NCI-H748 (cell line): ENCODE results near the gene KRTAP10-8.
A peak's percentile ranks its signal among the peaks of the same experiment; 100 is the strongest.
"Not testable (repeated sequence)": the region's sequence is repeated elsewhere in the genome, so short reads cannot be mapped to it uniquely, and the experiment has no call there.

Source experiments
- DNase-seq: peaks from one replicate; lab custom pipeline; 2025; ENCODE audit not compliant: unreplicated experiment; lab: John Stamatoyannopoulos, UW

KRTAP10-8 gene

DNA sequence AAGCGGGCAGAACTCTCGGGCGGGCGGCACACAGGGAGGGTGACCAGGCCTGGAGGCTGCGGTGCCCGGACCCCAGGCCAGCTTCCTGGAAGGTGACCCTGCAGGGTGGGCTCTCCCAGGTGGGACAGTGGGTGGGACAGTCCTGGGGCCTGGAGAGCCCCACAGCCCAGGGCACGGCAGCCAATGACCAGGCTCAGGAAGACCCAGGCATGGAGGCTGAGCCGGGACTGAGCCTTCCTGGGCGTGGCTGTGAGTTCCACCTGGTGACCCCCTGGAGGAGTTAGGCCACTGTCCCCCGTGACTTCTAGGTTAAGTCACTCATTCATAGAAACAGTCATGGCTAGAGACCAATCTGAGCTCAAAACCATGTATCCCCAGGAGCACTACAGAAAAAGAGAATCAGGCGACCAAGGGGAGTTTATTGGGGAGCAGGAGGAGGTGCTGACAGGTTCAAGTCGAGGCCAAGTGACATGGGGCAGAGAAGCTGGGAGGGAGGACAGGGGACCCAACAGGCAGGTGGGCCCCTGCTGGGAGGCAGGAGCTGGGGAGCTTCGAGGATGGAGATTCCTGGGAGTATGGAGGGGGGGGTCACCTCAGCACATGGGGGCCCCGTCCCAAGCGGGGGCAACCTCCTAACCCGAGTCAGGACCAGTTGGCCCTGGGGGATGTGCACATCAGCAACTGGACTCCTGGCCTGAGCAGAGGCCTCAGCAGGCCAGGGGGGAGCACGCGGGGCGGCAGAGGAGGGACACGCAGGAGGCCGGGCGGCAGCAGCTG lies 32.6 kb upstream of the KRTAP10-8 start:
- no peak for DNase-seq

DNA sequence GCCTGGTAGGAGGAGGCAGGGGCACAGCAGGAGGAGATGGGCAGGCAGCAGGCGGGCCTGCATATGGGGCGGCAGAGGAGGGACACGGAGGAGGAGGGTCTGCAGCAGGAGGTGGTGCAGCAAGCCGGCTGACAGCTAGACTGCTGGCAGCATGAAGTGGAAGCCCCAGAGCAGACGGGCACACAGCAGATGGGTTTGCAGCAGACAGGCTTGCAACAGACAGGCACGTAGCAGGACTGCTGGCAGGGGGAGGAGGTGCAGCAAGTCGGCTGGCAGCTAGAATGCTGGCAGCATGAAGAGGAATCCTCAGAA lies 32.1 kb upstream of the KRTAP10-8 start:
- no peak for DNase-seq

DNA sequence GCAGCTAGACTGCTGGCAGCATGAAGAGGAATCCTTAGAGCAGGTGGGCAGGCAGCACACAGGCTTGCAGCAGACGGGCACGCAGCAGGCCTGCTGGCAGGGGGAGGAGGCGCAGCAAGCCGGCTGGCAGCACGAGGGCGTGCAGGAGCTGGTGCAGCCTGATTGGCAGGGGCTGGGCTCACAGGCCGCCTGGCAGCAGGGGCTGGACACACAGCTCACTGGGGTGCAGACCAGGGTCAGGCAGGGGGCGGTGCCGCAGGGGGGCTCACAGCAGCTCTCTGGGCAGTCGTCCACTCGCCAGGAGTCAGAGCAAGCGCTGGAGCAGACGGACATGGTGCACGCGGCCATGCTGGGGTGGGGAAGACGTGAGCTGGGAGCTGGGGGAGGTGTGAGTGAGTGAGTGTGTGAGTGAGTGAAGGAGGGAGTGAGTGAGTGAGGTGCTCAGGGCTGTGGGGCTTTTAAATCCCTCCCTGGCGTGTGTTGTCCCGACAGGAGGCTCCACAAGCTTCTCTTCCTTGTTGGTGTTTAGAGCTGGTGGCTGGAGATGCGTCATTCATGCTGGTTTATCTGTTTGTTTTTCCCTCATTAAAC lies 31.6 kb upstream of the KRTAP10-8 start, which contains the start of gene KRTAP10-5:
KRTAP10-5 (minus strand) TSS at position 374 of the 591 bp plus-strand sequence; CDS start at position 348, 26 bp downstream.
- not testable (repeated sequence) for DNase-seq

DNA sequence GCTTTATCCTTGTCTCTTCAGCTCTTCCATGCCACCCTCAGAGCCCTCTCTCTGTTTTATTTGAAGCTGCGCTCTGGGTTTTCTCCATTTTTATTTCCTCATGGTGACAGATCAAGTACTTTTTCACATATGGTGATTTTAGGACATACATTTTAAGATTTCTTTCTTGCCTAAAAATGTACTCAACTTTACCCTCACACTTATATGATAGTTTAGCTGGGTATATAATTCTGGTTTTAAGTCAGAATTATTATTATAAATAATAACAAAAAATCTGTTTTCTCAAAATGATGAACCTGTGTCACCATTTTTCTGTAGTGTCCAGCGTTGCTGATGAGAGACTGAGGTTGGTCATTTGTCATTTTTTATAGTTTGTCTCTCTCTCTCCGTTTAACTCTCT lies 30.7 kb upstream of the KRTAP10-8 start:
- no peak for DNase-seq

DNA sequence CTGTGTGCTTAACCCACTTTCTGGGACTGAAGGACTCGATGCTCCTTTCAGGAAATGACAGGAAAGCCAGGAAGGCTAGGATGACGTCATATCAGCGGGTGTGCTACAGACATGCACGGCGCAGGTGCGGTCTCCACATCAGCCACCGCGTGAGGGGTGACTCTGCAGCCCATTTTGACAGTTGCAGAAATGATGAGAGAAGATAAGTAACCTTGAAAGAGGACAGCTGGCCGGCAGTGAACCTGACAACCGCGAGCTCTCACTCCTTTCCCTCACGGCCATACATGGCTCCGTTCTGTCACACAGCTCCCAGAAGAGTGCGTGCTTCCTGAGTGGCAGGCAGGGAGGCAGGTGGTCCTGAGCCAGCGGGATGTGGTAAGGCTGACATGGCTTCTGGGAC lies 29.8 kb upstream of the KRTAP10-8 start:
- no peak for DNase-seq

DNA sequence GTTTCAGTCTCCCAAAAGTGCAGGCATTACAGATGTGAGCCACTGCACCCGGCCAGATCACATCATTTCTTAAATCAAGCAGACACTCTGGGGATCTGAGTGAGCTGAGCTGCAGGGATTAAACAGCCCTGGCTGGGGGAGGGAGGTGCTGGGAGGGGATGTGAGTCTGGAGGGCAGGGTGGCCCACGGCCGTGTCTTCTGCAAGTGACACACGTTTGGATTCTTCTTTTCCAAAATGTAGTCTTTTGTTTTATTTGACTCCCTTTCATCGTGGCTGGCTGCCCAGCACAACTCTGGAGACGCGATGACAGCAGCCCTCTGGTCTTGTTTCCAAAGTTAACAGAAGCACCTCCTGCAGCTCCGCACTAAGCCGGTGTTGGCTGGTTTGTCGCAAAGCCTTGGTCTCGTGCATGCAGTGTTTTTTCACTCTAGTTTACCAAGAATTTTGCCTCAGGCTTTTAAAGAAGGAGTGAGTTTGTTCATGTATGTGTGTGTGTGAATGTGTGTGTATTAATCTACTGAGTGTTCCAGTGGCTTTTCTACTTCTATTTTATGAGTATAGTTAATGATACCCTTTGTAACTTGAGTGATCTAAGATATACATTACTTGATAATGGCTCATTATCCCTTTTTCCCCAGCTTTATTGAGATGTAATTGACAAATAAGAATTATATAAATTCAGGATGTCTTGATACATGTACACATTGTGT lies 28.6 kb upstream of the KRTAP10-8 start:
- peak; percentile 61 for DNase-seq

DNA sequence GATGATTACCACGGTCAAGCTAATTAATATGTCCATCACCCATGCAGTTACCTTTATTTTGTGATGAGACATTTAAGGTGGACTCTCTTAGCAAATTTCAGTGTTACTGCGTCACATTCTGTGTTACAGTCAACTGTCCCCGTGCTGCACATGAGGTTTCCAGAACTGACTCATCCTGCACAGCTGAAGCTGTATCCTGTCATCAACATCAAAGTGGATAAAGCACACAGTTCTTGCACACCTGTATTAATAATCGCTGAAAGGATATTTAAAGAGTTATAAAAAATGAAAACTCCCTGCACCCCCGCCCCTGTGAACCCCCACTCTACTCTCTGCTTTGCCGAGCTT lies 28.1 kb upstream of the KRTAP10-8 start:
- peak; percentile 61 for DNase-seq

DNA sequence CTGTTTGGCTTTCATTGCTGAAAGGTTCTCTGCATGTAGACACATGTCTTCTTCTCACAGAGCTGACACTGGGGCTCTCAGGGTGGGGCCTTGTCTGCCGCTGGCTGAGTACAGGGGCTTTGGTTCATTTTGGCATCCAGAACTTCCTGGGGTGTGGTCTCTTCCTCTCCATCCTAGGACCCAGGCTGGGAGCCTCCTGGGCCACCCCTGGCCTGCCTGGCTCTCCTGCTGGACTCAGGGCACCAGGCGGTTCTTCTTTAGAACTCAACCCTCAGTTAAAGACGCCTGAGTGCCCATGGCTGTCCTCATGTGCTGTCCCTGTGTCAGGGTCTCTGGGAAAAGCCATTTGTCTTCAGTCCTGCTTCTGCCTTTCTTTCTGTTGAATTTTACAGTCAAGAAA lies 26.0 kb upstream of the KRTAP10-8 start:
- no peak for DNase-seq

DNA sequence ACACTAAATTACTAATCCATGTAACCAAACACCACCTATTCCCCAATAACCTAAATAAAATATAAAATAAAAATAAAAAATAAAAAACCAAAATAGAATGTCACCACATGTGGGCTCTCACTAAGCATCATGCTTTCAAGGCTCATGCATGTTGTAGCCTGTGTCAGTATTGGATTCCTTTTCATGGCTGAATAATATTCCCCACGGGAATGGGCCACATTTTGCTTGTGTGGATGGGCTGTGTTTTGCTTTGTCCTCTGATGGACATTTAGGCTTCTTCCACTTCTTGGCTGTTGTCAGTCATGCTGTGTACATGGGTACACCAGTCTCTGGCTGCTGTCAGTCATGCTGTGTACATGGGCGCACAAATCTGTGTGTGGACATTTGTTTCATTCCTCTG lies 22.8 kb upstream of the KRTAP10-8 start:
- DNase-seq: no peak

DNA sequence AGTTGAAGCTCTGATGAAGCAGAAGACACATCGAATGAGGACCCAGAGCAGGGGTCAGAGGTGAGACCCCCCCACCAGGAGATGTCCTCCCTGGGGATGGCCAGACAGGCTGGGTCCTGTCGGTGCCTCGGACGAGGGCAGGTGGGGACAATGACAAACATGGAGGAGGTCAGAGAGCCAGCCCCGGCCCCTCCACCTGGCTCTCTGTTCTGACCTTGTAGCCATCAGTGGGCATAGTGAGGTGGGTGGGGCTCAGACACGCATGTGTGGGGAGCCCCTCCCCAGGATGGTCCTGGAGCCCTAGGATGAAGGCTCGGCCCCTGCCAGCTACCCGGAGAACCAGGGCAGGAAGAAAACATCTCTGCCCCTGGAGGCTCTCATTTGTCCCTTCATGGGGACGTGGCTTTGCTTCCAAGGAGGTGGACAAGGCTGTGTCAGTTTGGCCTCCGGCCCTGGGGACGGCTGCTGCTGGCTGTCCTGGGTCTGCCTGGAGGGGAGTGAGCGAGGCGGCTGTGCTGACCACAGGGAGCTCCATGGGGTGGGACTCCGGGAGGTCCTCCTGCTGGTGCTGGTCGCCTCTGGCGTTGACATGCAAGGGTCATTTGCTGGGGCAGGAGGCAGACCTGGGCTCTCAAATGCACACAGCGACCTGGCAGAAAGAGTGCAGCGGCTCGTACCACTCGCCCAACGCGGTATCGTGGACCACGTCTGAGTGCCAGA lies 22.1 kb upstream of the KRTAP10-8 start:
- DNase-seq: no peak

DNA sequence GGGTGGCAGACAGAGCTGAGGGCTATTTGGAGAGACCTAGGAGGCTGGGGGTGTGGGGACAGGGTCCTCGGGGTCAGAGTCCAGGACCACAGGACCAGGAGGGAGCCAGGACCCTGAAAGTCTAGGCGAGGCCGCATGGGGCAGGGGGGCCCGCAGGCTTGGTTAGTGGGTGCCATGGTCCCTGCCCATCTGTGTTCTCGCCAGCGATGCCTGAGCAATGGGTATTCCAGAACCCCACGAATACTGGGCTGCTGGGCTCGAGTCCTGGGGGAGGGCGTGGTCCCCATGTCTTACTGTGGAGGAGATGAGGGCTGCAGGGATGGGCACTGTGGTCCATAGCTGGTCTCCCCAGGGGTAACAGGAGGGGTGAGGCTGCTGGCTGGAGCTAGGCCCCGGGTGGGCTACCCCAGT lies 21.6 kb upstream of the KRTAP10-8 start:
- no peak for DNase-seq

DNA sequence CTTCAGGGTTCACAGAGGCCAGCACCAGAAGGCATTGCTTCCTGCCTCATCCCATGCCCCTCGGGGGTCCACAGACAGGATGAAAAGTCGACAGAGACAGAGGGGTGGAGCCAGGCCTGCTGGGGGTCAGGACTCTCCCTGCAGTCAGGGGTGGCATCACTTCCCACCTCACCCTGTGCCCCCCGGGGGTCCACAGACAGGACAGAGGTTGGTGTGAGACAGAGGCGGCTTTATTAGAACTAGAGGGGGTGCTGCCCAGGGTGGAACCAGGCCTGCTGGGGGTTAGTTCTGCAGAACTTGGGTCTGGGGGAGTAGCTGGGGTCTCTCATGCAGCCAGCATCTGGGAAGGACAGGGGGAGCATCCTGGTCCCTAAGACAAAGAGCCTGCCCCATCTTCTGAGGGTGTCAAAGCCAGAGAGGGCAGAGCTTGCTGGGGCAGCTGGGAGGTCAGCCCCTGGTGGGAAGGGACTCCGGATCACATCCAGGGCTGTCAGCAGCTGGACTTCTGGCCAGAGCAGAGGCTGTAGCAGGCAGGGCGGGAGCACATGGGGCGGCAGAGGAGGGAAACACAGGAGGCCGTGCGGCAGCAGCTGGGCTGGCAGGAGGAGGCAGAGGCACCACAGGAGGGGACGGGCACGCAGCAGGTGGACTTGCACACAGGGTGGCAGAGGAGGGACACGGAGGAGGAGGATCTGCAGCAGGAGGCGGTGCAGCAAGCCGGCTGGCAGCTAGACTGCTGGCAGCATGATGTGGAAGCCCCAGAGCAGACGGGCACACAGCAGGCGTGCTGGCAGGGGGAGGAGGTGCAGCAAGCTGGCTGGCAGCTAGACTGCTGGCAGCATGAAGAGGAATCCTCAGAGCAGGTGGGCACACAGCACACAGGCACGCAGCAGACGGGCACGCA lies 20.7 kb upstream of the KRTAP10-8 start:
- not testable (repeated sequence) for DNase-seq

DNA sequence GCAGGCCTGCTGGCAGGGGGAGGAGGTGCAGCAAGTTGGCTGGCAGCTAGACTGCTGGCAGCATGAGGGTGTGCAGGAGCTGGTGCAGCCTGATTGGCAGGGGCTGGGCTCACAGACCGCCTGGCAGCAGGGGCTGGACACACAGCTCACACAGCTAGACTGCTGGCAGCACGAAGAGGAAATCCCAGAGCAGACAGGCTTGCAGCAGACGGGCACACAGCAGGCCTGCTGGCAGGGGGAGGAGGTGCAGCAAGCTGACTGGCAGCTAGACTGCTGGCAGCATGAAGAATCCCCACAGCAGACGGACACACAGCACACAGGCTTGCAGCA lies 20.1 kb upstream of the KRTAP10-8 start:
- not testable (repeated sequence) for DNase-seq

DNA sequence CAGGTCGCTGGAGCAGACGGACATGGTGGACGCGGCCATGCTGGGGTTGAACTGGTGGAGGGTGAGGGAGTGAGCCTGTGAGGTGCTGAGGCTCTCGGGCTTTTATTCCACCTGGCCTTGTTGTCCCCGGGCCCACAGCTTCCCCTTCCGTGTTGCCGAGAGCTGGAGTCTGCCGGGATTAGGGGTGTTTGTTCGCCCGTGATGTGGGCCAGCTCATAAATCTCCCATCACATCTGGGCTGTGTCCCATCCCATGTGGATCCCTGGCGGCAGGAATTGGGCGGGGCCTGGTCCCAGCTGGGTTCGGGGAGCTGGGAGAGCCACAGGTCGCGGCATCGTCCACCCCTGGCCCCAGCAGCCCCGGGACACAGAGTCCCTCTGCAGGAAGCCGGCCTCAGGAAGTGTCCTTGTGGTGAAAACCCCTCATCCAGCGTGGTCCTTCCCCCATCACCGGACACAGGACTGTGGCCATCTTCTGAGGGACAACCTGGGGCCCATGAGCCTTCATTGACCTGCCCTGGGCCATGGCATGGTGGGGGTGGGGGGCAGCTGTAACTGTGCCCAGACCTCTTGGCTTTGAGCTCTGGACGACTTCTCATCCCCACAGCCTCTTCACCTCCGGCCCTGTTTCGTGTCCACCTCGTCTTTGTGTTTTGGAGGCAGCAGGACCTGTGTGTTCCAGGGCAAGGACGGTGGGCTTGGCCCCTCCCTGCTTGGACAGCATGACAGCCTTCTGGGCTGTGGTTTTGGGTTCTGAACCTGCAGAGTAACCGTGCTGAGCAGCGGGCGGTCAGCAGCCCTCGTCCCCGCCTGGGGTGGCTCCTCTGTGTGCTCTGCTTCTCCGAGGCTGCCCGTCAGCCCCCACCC lies 19.2 kb upstream of the KRTAP10-8 start, which contains the start of gene KRTAP10-6:
KRTAP10-6 (minus strand) TSS at position 60 of the 866 bp plus-strand sequence; CDS start at position 39, 21 bp downstream.
- DNase-seq: no peak

DNA sequence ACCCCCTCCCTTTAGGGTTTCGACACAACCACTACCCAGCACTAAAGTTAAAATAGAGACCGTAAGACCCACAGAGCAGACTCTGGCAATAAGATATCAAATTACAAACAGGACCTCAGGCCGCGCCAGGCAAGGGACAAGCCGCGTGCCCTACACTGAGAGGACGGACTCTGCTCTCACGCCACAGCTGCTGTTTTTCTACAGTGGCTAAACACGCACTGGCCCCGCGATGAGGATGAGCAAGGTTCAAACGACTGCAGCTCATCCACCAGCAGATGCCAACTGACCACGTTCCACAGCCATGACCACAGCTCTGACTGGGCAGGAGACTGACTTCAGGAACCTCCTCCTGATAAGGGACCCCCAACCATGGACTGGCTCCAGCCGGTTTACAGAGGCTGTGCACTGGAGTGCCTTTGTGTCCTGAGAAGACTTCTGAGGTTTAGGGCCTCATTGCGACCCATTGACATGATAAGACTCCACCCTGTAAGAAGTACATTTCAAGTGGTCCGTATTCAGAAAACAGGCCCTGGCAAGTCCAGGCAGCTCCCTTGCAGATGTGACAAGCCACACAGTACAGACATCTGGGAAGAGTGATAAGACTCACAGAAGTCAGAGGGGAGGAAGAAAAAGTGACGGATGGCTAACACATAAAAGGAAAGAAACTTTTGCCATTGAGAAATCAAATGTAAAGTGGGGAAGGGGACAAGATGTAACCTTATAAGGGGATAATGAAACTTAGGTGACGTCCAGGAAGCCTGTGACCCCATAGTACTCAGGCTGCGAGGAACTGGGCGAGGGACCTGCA lies 18.1 kb upstream of the KRTAP10-8 start:
- DNase-seq: peak; percentile 37

DNA sequence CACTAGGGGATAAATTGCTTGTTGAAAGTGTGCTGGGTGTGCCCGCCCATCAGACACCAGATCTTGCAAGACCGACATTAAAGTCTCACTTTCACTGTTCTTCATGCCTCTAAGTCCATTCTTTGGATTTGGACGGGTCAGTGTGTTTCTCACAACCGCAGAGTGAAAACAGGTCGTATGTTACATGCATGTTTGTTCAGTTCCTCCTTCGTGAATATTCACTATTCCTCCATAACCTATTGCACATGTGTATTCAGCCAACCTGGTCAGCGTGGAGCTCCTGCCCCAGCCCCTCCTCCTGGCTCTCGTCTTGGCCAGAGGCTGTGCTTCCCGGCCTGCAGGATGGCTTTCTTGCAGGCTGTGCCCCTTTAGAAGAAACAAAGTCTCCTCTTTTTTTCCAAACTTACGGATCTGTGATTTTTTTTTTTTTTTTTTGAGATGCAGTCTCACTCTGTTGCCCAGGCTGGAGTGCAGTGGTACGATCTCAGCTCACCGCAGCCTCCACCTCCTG lies 17.4 kb upstream of the KRTAP10-8 start:
- DNase-seq: no peak

DNA sequence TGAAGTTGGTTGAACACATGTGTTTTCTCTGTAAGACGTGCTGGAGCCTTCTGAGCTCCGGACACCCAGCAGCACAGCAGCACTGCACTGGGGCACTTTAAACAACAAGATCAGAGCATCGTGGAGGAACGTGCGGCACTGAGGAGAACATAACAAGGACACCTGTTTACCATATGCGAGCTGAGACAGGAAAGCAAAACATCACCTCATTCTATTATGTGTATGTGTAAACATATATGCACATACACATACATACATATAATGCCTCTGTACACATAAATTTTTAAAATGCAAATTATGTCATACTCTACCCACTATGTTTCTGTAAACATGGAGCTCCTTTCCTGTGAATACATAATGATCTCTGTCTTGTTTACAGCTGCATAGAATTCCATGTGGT lies 16.4 kb upstream of the KRTAP10-8 start:
- DNase-seq: no peak

DNA sequence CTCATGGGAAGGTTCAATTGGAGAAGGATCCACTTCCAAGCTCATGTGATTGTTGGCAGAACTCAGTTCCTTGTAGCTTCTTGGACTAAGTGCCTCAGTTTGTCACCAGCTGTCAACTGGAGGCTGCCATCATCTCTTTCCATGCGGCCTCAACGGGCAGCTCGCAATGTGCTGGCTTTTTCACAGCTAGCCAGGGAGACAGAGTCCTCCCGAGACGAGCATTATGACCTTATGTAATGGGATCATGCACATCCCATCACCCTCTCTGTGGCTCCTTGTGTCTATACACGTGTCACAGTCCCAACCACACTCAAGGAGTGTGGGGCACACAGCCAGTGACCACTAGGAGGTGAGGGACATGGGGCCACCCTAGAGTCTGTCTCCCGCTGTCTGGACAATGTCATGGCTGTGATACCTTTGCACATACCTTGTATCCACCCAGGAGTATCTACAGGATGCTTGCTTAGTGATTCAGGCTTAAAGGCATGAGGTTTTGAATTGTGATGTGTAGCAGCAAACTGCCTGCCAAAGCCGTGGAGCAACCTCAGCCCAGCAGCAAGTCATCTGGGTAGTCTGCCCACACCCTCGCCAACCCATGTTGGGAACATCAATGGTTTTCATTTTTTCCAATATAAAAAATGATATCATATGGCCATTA lies 15.7 kb upstream of the KRTAP10-8 start:
- no peak for DNase-seq
